GM21447 (cell line): ENCODE data around the gene HNRNPF.

ENCODE experiments used
- ATAC-seq: cut with Tn5 transposase; IDR thresholded peaks from one replicate; pipeline ENCODE4 v1.9.1; 2021; ENCODE audit not compliant: unreplicated experiment

Gene HNRNPF

DNA sequence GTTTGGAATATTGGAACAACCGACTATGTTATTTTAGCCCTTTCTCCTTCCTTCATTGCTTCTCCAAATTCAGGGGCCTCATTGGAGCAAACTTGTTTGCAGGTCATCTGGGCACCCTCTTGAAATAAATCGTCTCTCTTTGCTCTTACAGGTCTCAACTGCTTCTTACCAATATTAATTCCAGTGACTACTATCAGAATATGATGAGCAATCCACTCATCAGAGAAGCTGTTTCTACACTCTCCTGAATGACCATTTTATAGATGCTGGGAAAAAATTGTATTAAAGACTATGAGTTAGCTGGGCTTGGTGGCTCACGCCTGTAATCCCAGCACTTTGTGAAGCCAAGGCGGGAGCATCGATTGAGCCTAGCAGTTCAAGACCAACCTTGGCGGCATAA, 12.5 kb upstream of the HNRNPF start:
- no peak for ATAC-seq

DNA sequence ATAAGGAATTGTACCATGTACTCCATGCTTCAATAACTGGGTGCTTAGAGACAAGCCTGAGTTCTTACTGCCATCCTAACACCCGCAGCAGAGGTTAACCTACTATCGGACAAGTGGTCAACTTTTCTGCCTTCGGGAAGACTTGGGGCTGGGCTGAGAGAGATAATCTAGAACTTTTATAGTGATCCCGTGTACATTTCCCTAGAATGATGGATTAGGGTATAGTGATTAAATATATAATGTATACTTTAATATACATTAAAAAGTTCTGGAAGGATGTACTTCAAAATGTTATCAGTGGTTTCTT, 12.2 kb upstream of the HNRNPF start:
- no peak for ATAC-seq

DNA sequence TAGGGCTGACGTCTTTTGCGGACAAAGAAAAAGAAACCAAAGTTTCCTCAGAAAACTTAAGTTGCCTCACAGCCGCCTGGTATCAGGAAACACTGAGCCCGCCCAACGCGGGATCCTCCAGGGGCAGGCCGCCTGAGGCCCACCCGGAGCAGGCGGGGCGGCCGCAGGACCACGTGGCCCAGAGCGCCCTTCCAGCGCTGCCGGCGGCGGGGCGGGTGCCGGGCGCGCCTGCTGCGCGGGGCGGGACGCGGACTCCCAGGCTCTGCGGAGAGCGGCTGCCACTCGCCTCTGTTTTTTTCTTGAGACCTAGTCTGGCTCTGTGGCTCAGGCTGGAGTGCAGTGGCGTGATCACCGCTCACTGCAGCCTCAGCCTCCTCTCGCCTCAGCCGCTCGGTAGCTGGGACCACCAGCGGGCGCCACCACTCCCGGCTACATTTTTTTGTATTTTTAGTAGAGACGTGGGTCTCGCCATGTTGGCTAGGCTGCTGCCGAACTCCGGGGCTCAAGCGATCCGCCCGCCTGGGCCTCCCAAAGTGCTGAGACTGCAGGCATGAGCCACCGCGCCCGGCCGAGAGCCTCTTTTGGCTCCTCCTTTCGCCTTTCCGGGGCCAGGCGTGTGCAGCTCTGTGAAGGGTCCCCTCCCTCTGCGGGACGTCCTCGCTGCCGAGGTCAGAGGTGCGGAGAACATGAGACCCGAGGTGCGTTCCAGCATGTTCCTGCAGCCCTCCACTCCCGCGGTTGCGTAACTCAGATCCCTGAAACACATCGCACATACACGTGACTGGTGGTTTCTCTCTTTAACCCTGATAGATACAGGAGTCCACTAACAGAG, 11.6 kb upstream of the HNRNPF start:
- peak; percentile 67 for ATAC-seq

DNA sequence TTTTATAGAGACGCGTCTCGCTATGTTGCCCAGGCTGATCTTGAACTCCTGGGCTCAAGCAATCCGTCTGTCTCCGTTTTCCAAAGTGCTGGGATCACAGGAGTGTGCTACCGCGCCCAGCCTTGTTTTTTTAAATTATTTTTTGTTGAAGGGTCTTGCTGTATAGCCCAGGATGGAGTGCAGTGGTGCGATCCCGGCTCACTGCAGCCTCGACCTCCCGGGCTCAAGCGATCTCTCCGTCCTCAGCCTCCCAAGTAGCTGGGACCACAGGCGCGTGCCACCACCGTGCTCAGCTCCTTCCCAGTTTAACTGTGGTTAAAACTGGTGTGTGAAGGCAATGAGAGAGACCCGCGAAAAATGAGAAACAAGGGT, 11.0 kb upstream of the HNRNPF start:
- ATAC-seq = no peak

DNA sequence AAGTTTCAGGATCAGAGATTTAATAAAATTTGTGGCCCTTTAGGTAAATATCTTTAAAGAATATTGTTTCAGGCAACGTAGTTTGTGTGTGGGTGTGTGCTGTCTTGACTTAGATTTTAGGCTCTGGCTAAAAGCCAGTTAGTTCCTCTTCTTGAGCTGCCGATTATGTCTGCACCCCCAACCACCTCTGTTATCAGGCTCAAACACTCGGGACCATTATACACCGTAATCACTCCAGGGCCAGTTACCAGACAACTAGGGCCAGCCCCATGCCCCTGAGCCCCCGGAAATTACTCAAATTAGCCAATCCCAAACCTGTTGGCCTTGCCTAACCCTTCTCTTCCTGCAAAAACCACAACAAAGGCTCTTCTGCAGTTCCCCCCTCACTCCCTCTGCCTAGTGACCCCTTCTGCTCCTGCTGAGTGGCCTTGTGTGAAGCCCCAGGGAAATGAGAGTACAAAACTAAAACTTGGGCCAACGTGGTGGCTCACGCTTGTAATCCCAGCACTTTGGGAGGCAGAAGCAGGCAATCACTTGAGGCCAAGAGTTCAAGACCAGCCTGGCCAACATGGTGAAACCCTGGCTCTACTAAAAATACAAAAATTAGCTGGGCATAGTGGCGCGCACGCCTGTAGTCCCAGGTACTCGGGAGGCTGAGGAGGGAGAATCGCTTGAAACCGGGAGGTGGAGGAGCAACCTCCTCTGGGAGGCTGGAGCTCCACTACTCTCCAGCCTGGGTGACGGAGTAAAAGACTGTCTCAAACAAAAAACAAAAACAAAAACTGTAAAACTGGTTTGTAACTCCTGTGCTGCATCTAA, 9.2 kb upstream of the HNRNPF start:
- ATAC-seq = peak; percentile 35

DNA sequence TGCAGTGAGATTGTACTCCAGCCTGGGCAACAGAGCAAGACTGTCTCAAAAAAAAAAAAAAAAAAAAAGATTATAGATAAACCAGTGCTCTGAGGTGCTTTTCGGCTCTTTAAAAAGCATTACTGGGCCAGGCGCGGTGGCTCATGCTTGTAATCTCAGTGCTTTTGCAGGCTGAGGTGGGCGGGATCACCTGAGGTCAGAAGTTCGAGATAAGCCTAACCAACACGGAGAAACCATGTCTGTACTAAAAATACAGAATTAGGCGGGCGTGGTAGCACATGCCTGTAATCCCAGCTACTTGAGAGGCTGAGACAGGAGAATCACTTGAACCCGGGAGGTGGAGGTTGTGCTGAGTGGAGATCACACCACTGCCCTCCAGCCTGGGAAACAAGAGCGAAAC, 6.6 kb upstream of the HNRNPF start:
- ATAC-seq = no peak

DNA sequence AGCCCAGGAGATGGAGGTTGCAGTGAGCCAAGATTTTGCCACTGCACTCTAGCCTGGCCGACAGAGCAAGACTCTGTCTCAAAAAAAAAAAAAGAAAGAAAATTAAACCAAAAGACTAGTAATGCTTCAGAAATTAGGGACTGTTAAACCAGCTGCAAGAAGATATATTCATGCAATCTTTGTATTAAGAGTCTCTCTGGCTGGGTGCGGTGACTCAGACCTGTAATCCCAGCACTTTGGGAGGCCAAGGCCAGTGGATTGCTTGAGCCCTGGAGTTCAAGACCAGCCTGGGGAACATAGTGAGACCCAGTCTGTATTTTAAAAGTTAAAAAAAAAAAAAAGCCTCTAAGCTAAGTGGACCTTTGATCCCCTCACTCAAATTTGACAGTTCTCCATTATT, 2.5 kb upstream of the HNRNPF start:
- no peak for ATAC-seq

DNA sequence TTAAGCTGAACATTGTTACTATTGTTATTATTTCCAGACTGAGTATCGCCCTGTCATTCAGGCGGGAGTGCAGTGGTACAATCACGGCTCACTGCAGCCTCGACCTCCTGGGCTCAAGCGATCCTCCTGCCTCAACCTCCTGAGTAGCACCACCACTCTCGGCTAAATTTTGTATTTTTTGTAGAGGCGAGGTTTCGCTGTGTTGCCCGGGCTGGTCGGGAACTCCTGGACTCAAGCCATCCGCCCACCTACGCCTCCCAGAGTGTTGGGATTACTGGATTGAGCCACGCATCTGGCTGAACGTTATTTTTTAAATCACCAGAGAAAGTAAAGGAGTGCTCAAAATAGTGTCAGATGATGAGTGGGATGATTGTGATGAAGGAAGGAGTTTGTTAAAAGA, 1.4 kb upstream of the HNRNPF start:
- no peak for ATAC-seq

DNA sequence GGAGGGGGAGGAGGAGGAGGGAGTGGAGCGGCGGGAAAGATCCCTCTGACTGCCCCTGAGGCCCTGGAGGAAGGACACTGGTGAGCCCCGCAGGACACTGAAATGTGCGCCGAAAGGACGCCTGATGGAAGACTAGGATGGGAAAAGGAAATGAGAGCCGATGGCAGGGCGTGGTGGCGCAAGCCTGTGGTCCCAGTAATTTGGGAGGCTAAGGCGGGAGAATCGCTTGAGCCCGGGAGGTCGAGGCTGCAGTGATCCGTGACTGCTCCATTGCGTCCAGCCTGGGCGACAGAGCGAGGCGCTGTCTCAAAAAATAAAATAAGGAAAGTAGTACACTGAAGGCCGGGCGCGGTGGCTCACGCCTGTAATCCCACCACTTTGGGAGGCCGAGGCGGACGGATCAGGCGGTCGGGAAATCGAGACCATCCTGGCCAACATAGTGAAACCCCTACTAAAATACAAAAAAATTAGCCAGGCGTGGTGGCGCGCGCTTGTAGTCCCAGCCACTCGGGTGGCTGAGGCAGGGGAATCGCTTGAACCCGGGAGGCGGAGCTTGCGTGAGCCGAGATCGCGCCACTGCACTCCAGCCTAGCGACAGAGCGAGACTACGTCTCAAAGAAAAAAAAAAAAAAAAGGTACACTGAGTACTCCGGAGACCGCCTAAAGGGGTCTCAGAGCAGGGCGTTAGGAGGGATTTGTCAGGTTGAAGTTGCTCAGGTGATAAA, 561 bp upstream of the HNRNPF start:
- ATAC-seq = no peak

DNA sequence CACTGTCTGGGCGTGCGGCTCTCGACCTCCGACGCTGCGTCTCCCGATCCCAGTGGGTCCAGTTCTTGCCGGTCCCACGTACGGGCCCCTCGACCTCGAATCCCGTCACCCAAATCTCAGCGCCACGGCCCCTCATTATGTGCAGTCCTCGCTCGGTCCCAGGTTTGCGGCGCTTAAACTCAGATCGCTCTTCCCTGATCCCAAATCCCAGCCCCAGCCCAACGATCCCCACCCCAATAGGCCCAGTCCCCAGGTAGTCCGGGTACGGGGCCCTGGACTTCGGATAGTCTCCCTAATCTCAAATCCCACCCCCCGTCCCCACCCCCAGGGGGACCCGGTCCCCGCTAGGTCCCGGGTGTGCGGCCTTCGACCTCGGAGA, 666 bp downstream of the HNRNPF start:
- ATAC-seq = peak; percentile 1

DNA sequence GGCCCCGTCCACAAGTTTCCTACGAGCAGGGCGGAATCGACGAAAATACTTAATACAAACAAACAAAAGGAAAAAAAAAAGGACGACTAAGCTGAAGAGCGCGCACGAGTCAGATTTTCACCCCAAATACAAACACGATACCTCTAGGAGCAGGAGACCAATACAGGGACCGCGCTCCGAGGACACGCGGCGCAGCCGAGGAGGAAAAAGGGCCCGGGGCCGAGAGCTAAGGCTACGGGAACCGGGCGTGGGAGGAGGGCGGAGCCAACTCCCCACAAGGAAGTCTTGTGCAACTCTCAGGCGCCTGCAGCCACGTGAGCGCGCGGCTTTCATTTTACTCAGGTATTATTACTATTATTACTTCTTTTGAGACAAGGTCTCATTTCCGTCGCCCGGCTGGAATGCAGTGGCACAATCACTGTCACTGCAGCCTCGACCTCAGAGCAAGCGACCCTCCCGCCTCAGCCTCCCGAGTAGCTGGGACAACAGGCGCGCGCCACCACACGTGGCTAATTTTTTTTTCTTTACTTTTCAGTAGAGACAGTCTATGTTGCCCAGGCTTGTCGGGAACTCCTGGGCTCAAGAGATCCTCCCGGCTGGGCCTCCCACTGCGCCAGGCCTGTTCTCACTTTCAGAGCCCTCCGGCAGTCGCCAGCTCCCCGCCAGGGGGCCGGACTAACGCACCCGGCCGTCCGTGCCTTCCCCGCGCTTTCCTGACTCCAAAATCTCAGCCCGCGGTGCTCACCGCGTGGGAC, 1.2 kb downstream of the HNRNPF start:
- ATAC-seq = peak; percentile 38

DNA sequence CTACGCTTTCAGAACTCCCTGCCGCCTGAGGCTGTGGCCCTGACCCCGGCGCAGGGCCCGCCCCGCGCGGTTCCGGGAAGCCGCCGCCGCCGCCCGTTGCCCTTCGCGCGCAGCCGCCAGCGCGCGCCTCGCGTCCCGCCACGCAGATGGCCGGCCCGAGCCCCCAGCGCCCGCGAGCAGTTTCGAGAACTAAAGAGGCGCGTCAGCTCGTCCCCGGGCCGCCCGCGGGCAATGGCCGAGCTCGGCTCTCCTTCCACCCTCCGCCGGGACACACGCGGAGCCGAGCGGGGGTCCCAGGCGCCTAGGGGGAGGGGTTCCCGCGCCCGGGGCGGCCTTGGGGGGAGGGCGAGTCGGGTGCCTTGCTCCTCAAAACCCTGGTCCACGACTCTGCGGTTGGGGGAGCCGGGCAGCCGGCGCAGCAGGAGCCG, 1.8 kb downstream of the HNRNPF start:
- peak; percentile 19 for ATAC-seq

DNA sequence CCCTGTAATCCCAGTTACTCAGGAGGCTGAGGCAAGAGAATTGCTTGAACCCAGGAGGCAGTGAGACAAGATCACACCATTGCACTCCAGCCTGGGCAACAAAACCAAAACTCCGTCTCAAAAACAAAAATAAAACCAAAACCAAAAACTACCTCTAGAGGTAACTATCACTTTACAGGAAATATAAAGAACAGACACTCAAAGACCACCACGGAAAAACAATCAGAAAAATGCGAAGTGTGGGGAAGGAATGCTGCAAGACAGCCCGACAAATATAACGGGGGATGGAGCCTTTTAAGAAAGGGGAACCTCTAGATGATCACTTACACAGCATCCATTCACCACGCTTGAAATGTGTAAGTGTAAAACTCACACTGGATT, 4.3 kb downstream of the HNRNPF start:
- peak; percentile 10 for ATAC-seq

DNA sequence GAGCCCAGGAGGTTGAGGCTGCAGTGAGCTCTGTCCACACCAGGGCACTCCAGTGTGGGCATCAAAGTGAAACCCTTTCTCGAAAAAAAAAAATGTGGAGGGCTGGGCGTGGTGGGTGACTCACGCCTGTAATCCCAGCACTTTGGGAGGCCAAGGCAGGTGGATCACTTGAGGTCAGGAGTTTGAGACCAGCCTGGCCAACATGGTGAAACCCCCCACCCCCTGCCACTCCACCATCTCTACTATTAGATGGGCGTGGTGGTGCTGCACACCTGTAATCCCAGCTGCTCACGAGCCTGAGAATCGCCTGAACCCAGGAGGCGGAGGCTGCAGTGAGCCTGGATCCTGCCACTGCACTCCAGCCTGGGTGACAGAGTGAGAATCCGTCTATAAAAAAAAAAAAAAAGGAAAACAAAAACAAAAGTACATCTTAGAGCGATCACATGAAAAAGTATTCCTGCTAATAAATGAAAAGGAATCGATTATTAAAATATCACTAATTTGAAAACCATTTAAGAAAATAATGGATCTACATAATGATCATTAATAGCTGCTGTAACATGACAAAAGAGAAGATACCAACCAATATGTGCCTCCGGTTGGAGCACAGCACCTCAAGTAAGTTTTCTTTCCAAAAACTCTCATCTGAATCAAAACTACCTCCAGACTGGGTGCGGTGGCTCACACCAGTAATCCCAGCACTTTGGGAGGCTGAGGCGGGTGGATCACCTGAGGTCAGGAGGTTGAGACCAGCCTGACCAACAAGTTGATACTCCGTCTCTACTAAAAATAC, 4.9 kb downstream of the HNRNPF start:
- ATAC-seq = no peak

DNA sequence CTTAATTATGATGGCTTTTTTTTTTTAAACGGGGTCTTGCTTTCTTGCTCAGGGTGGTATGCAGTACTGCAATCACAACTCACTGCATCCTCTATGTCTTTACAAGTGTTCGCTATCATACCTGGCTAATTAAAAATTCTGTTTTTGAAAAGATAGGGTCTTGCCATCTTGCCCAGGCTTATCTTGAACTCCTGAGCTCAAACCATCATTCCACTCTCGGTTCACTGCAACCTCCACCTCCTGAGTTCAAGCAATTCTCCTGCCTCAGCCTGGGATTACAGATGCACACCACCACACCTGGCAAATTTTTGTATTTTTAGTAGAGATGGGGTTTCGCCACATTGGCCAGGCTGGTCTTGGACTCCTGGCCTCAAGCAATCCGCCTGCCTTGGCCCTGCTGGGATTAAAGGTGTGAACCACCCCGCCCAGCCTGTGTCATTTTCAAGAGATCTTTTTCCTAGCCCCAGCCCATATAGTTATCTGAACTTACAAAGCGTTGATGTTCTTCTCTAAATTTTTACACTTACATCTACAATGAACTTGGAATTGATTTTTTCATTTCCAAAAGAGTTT, 6.0 kb downstream of the HNRNPF start:
- ATAC-seq = no peak

DNA sequence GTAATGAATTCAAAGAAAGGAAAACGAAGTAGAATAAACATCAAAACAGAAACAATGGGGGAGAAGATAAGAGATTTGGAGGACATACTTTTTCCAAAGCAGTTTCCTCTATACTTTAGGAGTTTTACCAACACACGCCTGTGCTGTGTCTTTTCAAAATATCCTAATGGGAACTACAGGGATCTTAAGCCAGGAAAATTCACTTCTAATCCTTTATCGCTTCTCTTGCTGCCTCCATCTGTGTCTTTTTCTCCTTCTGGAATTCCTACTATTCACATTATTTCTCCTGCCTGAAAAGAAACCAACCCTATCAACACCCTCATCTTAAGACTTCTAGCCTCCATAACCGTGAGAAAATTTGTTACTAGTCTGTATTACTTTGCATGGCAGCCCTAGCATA, 6.8 kb downstream of the HNRNPF start:
- ATAC-seq = no peak

DNA sequence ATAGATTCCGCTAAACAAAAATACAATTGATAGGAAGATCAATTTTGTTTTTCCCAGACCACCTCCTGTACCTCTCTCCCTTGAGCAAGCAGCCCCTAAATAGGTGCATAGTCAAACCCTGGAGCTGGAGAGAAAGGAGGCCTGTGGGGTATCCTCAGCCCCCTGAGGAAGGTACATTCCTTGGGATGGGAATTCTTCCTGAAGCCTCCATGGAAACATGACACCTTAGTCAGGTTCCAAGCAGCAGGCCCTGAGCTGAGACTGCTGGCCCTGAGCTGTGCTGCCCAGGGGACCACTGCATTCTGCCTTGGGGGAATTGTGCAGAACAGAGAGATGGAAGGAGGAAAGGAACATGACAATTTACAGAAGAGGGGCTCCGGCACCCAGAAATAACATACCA, 7.4 kb downstream of the HNRNPF start:
- ATAC-seq = no peak

DNA sequence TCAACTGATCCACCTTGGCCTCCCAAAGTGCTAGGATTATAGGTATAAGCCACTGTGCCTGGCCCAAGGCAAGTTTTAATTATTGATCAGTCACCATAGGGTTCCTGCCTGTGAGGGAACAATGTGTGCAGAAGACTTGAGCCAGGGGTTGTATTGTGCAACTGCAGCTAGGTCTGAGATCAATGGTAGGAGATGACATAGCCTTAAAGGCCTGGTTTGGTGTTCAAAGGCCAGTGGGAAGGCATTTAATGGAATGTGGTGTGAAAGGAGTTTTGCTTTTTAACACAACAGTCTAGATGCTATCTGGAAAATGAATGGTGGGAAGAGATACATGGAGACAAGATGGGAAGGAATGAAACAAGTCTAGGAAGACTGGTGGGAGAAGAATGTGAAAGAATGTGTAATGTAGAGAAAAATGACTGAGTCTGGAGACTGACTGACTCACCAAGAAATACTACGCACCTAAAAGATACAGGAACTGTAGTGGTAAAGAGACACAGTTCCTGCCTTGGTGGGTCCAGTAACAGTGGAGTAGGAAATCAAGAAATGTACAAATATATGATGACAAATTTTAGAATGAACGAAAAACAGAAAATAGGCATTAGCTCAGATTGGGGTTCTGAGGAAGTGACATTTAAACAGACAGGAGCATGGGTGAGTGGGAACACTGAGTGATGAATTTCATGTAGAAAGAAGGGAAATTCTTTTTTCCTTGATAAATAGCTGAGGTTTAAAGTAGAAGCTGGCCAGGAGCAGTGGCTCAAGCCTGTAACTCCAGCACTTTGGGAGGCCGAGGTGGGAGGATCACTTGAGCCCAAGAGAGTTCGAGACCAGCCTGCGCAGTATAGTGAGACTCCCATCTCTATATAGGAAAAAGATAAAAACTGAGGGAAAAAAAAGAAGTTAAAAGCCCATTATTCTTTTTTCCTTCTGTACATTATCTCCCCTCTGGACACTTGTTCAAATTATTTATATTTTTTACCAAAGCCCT, 9.4 kb downstream of the HNRNPF start:
- no peak for ATAC-seq

DNA sequence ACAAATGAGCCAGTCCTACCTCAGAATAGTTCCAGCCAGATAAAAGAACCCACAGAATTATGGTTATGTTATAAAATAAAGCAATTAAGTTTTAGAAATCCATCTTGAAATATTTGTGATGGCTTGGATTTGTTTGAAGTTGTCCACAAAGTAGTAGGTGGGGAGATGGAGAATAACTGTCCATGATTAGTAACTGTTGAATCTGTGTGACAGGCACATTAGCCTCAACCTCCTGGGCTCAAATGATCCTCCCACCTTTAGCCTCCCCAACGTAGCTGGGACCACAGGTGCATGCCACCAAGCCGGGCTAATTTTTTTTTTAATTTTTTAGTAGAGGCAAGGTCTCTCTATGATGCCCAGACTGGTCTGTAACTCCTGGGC, 10.1 kb downstream of the HNRNPF start:
- no peak for ATAC-seq
